ENCODE measurements around the gene AMMECR1L. TPM values are rescaled to one million over a fixed set of nuclear protein-coding genes. Genes with fewer than 3 reads are reported as not detected.

Gene AMMECR1L
- total and polyA plus RNA-seq, 12 donors = 7.2 to 18.3 (median 12.5) TPM

Small RNAs within 50 kb of the gene (small RNA-seq; reads per million reads assigned to genes)
- 0 reads per million in 2 donors for gene AC012306.1
- 0 reads per million in 2 donors for gene RF00017
- gene RF00019 = 0 reads per million in 2 donors
- gene RNU6-395P = 0 reads per million in 2 donors

Other genes with a start within 250 kb of the AMMECR1L start
- under 1 TPM in 2 of 9 donors, not detected in 7; 0.11 to 0.17 TPM for gene GPR17, start 239.8 kb downstream of the AMMECR1L start, total RNA-seq
- 1 to 10 TPM in 1 of 3 donors, under 1 TPM in 1, not detected in 1; 0.54 to 2.0 TPM for gene GPR17, start 239.8 kb downstream of the AMMECR1L start, polyA plus RNA-seq
- gene LIMS2, start 210.4 kb downstream of the AMMECR1L start, total RNA-seq = 10 to 100 TPM in 7 of 9 donors, 1 to 10 TPM in 2; 1.4 to 32.3 (median 15.7) TPM
- gene LIMS2, start 210.4 kb downstream of the AMMECR1L start, polyA plus RNA-seq = 100 to 1,000 TPM in 2 of 3 donors, 1 to 10 TPM in 1; 3.8 to 142 (median 107) TPM
- gene SFT2D3, start 184.5 kb downstream of the AMMECR1L start, total RNA-seq = 10 to 100 TPM in 3 of 9 donors, 1 to 10 TPM in 6; 5.1 to 12.2 (median 6.8) TPM
- gene SFT2D3, start 184.5 kb downstream of the AMMECR1L start, polyA plus RNA-seq = 1 to 10 TPM; 4.3 to 8.5 (median 5.4) TPM
- gene WDR33, start 74.8 kb downstream of the AMMECR1L start, total RNA-seq = 10 to 100 TPM; 13.8 to 59.8 (median 44.2) TPM
- gene WDR33, start 74.8 kb downstream of the AMMECR1L start, polyA plus RNA-seq = 10 to 100 TPM; 15.0 to 42.7 (median 15.1) TPM
- gene POLR2D, start 27.8 kb downstream of the AMMECR1L start, total RNA-seq = 10 to 100 TPM; 10.9 to 45.3 (median 27.5) TPM
- gene POLR2D, start 27.8 kb downstream of the AMMECR1L start, polyA plus RNA-seq = 10 to 100 TPM in 2 of 3 donors, 1 to 10 TPM in 1; 9.6 to 28.6 (median 10.5) TPM
- 10 to 100 TPM in 6 of 9 donors, 1 to 10 TPM in 3; 7.9 to 22.7 (median 16.3) TPM for gene SAP130, start 142.1 kb upstream of the AMMECR1L start, total RNA-seq
- 10 to 100 TPM in 2 of 3 donors, 1 to 10 TPM in 1; 7.0 to 20.6 (median 11.1) TPM for gene SAP130, start 142.1 kb upstream of the AMMECR1L start, polyA plus RNA-seq
- 10 to 100 TPM; 32.0 to 67.5 (median 43.2) TPM for gene UGGT1, start 205.2 kb upstream of the AMMECR1L start, total RNA-seq
- gene UGGT1, start 205.2 kb upstream of the AMMECR1L start, polyA plus RNA-seq = 10 to 100 TPM in 1 of 3 donors, 1 to 10 TPM in 2; 6.6 to 45.2 (median 6.8) TPM